Activated CD4-positive, alpha-beta T cell treated with anti-CD3 and anti-CD28 coated beads, Interleukin-2, amount 50 U/mL, for 48 hours (primary cell): ENCODE measurements around the gene TCP11.

Experiments
- DNase-seq, 2 experiments: peaks; one replicate each; pipeline ENCODE4 v3.0.0-alpha.2; 2020

Gene TCP11

DNA sequence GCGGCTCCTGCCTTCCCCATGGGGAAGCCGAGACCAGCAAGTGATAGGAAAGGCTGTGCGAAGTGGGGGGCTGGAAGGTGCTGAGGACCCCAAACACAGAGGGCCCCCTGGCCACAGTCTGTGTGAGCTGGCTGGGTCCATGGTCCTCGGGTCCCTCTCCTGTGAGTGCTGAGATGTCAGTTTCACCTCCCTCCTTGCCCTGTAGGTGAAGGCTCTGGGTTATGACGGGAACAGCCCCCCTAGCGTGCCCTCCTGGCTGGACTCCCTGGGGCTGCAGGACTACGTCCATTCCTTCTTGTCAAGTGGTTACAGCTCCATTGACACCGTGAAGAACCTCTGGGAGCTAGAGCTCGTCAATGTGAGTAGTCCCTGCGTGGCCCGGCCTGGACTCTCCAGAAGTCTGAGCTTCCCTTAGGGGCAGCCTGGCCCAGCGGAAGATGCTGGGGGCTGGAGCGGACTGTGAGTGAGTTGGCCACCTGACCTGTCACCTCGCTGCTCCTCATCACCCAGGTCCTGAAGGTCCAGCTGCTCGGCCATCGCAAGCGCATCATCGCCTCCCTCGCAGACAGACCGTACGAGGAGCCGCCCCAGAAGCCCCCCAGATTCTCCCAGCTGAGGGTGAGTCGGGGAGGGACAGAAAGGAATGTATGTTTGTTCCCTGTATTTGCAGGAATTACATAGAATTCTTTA is 61.7 kb downstream of the TCP11 start:
- DNase-seq, result no peak

DNA sequence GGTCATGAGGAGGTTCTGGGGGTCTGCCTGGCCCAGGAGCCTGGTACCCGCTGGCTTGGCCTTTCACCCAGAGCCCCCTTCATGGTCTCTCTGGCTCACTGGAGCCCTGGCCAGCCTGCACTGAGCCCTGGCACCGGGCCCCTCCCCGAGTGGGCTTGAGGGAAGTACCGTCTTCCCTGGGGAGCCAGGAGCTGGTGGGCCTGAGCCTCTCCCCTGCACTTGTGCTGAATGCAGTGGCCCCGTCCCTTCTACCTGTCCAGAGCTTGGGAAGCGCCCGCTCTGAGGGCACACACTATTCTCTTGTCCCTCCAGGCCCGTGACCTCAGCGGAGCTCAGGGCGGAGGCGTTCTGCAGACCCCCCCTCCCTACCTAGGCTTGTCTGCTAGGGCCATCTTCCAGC is 62.2 kb downstream of the TCP11 start:
- DNase-seq, result no peak

DNA sequence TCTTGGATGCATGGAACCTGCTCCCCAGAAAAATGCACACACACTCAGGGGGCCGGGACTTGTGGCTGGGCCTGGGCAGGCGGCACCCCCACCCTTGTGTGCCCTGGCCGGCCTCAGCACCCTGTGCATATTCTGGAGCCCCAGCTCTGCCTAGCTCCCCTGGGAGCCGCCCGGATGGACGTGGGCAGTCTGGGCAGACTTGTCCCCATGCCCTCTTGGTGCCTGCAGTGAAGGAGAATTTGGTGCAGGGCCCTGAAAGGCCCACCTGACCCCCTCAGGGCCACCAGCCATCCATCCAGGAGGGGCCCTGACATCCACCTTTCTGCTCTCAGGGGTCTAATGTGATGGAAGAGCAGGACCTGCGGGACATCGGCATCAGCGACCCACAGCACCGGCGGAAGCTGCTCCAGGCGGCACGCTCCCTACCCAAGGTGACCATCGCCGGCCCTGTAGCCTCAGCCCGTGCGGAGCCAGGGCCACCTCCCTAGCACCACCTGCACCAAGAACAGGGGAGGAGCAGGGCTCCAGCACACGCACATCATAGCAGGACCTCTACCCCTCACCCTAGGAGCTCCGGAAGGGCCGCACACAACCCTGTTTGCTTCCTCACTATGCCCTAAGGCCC is 62.8 kb downstream of the TCP11 start:
- no peak for DNase-seq

DNA sequence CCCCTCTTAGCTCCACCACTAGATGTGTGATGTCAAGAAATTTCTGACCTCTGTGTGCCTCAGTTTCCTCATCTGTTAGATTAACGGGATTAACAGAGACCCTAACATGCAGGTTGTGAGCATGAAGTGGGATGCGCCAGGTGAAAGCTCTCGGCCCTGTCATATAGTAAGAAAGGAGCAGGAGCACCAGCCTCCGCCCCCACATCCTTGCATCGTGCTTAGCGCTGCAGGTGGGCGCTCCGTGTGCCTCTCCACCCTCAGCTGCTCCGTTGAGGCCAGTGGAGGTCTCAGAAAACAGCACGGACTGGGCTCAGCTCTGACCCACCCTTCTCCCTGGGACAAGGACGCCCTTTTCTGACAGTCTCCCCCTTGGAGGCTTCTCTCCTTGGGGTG is 63.4 kb downstream of the TCP11 start:
- DNase-seq, result no peak

DNA sequence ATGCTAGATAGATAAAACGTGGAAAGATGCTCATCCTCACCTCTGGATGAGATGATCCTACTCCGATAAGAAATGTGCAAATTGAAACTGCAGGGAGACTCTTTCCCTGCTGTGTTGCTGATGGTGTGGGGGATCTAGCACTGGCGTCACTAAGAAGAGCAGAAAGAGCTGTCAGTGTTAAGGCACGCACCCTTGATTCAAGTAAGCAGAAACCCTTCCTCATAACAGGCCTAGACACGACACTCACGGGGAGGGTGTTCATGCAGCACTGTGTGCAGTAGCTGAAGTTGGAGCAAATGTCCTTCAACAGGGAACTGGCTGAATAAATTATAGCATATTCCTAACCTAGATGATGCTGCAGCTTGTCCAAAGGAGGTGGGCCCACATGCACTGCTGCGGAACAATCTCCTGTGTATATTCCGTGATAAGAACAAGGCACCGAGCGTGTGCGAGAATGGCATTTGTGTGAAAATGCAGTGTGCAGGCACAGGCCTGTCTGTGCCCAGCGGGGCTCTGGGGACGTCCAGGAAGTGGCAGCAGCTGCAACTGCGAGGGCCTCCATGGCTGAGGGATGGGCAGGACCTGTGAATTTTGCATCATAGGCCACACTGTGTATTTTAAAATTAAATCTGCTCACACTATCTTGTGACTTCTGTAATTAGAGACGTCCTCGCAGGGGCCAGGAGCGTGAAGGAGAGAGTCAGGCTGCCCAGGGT is 64.0 kb downstream of the TCP11 start:
- no peak for DNase-seq

DNA sequence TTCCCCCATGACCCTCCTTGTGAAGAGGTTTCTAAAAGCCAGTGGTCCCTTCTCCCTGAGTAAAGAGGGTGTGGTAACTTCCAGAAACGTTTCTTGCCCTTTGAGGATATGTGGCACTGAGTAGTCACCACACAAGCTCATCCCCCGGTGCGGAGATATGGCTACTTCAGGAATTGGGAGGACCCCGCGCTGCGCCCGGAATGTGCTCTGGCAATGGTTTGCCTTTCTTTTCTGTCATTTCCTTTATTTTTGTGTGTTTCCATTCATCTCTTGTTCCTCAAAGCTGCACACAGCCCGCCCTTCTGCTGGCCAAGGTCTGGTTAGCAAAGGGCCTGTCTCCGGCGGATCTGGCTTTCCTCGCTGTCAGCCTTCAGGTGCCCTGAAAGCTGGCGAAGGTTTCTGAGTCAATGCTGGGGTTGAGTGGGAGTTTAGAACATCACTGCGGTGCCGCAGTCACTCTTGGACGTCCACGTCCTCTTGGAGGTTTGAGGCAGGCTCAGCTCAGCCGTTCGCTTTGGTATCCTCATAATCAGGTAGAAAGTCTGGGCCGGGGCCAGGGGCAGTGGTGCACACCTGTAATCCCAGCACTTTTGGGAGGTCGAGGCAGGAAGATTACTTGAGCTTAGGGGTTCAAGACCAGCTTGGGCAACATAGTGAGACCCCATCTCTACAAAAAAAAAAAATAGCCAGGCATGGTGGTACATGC is 67.2 kb downstream of the TCP11 start:
- no peak for DNase-seq

DNA sequence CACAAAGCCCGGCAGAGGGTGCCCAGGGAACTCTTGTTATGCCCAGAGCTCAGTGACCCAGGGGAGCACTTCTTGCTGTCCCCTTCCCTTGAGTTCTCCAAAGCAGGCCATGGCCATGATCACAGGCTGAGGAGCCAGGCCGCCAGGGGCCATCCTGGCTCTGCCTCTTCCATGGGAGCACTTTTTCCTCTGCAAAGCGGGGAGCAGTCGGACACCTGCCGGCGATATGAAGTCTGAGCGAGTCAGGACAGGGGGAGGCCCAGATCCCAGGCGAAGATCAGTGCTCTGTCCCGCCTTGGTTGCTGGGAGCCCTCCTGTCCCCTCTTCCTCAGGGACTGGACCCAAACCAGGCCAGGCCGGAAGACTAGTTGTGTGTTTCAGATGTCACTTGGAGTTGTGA is 67.9 kb downstream of the TCP11 start:
- DNase-seq, result no peak

DNA sequence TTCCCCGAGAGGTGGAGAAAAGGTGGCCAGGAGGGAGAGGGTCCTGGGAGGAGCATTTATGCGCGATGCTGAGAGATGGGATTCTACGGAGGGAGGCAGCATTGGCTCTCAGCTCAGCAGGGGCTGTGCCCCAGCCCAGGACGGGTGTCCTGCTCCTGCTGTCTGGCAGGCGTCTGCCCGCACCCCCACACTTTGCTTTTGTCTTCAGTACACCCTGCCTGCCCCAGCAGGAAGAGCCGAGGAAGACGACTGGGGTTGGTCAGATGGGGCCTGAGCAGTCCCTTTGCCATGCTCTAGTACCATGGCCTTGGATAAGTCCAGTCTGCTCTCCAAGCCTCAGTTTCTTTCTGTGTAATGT is 68.5 kb downstream of the TCP11 start:
- no peak for DNase-seq

DNA sequence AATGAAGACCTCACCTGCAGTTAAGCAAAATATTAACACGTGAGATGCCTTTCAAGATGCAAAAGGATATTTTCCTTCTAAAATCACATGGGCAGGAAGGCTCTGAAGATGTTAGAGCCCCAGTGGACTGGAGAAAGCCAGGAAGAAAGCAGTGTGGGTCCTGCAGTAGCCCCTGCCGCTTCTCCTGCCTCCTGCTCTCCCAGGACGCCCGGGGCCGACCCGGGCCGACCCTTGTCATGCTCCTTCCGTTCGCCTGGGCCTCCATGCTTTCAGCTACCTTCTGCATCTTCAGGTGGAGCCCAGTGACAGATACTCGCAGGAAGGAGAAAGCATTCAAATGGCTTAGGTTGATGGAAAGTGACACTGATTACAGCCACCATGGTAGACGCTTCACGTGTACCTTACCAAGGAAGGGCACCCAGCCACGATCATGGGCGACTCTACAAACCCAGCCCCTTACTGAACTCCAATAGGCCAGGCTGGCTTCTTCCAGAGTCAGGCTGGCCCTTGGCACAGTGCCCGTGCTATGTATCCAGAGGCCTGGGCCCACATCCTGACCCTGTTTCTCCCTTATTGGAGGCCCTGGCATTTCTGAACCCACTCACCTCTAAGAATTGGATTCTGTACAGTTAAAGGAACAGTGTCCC is 69.0 kb downstream of the TCP11 start:
- DNase-seq, result no peak

DNA sequence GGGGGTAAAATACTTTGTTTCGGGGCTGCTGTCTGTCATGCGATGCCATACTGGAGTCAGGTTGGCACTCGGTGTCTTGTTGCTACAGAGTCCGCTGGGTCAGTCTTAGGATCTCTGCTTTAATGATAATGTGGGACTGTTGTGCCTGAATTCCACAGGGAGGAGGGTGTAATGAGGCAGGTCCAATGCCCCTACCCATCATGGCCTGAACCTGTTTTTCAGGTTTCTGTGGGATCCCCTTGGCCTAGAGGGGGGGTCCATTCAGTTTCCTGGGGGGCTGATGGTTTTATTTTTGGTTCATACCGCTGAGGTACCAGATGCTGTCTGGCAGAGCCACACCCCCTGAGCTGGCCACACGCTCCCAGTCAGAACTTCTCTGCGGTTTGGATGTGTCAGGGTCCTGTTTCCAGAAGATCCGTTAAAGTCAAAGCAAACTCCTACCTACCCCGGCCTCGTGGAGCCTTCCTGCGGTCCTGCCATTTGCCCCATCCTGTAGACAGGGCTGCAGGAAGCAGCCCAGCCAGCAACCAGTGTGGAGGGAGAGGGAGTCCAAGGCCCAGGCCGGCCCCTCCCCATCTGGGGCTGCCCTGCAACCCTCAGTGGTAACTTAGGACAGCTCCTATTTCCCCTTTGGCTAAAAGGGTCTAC is 69.7 kb downstream of the TCP11 start:
- no peak for DNase-seq

DNA sequence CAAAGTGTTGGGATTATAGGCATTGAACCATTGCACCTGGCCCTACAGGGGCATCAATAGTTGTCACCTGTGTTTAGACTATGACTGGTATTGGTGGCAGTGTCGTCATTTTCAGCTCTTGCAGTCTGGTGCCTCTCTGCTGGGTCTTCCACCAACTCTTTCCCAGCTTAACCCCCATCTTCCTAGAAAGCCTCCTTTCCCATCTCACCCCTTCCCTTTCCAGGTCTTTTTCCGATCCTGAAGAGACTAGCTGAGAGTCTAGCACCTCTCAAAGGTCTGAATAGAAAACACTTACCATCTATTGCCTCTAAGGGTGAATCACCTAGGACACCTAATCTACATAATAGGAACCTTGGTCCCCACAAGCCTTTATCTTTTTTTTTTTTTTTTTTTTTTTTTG is 71.0 kb downstream of the TCP11 start:
- no peak for DNase-seq

DNA sequence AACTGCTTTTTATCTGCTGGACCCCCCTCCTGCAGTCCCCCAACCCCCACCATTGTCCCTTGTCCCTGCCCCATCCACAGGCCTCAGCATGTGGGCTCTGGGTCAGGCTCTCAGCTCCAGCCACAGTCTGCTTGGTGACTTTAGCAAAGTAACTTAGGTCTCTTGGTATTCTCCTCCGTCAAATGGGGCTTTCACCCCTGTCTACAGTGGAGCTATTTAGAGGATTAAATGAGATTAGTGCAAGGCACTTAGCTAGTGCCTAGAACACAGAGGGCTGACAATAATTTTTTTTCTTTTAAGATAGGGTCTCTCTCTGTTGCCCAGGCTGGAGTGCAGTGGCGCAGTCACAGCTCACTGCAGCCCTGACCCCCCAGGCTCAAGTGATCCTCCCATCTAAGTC is 71.9 kb downstream of the TCP11 start:
- no peak for DNase-seq

DNA sequence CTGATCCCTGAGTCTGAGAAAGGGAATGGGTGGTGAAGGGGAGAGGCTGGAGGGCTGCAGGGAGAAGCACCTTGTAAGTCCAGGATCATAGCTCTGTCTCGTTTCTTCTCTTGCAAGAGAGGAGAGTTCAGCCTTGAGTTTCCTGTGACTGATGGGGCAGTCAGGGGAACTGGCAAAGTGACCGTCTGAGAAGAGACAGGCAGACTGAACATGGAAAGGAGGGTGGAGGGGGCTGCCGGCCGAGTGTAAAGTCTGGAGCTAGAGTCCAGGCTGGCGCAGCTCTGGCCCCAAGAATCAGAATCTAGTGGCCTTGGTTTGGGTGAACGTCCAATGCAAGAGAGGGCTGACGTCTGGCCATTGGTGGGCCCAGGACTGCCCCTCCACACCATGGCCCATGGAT is 72.5 kb downstream of the TCP11 start:
- DNase-seq, result no peak

DNA sequence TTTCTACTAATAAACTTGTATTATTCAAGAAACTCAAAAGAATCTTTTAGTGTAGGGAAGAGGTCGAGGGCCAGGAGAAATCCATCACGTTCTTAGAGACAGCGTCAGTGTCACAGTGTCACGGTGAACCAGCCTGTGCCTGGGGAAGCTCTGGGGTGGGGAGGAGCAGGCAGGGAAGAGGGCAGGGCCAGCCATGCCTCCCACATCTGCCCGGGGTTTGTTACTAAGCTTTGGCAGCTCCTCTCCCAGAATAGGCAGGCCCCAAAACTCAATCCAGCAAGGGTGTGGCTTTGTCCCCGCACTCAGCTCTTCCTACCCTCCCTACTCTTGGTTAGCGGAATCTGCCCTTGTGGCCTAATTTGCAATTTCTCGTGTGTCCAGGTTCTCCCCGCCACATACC is 72.9 kb downstream of the TCP11 start:
- DNase-seq, result no peak
